Activated naive CD4-positive, alpha-beta T cell treated with anti-CD3 and anti-CD28 coated beads, Interleukin-2, amount 50 U/mL, for 24 hours (primary cell): ENCODE data around the gene HSPB8.
"Not testable (repeated sequence)": the region's sequence is repeated elsewhere in the genome, so short reads cannot be mapped to it uniquely, and the experiment has no call there.

Experiments
- H3K27ac Mint-ChIP-seq: one replicate; pipeline ENCODE4 v1.8.0; 2021; ENCODE audit warnings: mild to moderate bottlenecking, mixed read lengths
- H3K27me3 Mint-ChIP-seq: one replicate; pipeline ENCODE4 v1.8.0; 2021; ENCODE audit warnings: mixed read lengths
- H3K36me3 Mint-ChIP-seq: one replicate; pipeline ENCODE4 v1.8.0; 2021; ENCODE audit warnings: mixed read lengths
- H3K4me1 Mint-ChIP-seq: one replicate; pipeline ENCODE4 v1.8.0; 2021; ENCODE audit warnings: mixed read lengths
- H3K4me3 Mint-ChIP-seq: one replicate; pipeline ENCODE4 v1.8.0; 2021; ENCODE audit warnings: mild to moderate bottlenecking, mixed read lengths
- H3K9me3 Mint-ChIP-seq: one replicate; pipeline ENCODE4 v1.8.0; 2021; ENCODE audit warnings: mixed read lengths

Gene HSPB8

DNA sequence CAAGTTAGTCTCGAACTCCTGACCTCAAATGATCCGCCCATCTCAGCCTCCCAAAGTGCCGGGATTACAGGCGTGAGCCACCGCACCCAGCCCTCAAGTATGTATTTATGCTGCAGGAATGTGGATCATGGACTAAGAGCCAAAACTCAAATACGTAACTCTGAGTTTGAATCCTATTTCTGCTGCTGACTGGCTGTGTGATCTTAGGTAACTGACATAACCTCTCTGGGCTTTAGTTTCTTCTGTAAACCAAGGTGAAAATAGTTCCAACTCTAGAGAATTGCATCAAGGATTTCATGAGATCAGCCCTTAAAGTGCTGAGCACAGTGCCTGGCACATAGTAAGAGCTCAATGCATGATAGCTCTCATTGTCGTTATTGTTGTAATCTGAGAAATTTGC is 37.4 kb downstream of the HSPB8 start:
- Mint-ChIP-seq H3K27me3 (peaks cover 6% of the 10 kb centered on the region), H3K4me3 (no peak overlapping the region), H3K4me1 (no peaks in the 10 kb centered on the region), H3K9me3 (no peaks in the 10 kb centered on the region), H3K36me3 (no peaks in the 10 kb centered on the region), H3K27ac (no peak overlapping the region)

DNA sequence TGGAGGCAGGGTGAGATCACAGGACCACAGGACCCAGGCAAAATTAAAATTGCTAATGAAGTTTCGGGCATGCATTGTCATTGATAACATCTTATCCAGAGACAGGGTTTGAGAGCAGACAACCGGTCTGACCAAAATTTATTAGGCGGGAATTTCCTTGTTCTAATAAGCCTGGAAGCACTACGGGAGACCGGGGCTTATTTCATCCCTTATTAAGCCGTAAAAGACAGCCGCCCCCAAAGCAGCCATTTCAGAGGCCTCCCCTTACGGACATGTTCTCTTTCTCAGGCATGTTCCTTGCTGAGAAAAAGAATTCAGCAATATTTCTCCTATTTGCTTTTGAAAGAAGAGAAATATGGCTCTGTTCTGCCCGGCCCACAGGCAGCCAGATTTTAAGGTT is 40.1 kb downstream of the HSPB8 start:
- H3K9me3 Mint-ChIP-seq, H3K4me1 Mint-ChIP-seq, H3K27me3 Mint-ChIP-seq, H3K36me3 Mint-ChIP-seq, H3K27ac Mint-ChIP-seq, H3K4me3 Mint-ChIP-seq: not testable (repeated sequence)

DNA sequence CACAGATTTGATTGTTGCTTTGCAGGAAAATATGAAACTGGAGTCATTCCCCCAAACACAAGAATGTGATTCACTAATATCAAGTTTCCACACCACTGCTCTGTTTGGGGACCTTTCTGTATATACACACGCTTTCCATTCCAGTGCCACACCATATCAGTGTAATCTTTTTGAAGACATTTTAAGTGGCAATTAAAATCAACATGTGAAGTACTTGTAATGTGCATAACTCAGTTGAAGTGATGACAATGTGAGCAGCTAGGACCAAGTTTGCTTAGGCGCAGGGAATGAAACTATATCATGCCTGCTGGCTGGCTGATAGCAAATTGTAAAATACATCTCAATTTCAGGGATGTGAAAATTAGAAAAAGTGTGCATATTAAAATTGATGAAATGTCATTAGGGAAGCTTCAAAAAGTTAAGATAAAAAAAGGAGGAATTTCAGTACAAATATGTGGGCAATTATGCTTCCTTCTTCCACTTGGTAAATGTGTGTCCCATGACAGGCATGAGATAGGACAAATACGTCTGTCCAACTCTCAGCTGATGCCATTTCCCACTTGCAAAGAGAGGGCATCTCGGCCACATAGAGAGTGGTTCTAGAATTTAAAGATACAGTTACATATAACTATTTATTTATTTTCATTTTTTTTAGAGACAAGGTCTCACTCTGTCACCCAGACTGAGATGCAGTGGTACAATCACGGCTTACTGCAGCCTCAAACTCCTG is 43.7 kb downstream of the HSPB8 start:
- no peaks in the 10 kb centered on the region for H3K4me1 Mint-ChIP-seq
- no peak overlapping the region for H3K27ac Mint-ChIP-seq
- no peak overlapping the region for H3K4me3 Mint-ChIP-seq
- peaks cover 7% of the 10 kb centered on the region for H3K27me3 Mint-ChIP-seq
- no peaks in the 10 kb centered on the region for H3K9me3 Mint-ChIP-seq
- H3K36me3 Mint-ChIP-seq, result no peaks in the 10 kb centered on the region

DNA sequence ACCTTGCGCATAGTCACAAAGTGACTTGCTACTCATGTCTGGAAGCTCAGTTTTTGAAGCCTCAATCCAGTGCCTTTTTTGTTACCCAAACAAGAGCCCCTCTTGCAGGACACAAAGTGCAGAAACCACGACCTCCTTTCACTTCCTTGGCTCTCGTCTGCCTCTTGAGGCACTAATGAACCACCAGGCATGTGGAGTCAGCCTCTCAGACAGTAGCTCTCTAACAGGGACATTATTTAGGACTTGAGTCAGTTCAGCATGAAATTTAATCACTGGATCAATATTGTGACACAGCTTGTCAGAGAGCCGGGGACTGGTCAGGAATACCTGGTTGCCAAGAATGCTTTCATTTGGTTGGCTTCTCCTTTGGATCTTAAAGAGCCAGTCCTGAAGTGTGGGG is 46.7 kb downstream of the HSPB8 start:
- Mint-ChIP-seq H3K27me3 (peaks cover 9% of the 10 kb centered on the region), H3K36me3 (no peaks in the 10 kb centered on the region), H3K9me3 (no peaks in the 10 kb centered on the region), H3K4me3 (no peak overlapping the region), H3K27ac (no peak overlapping the region), H3K4me1 (no peaks in the 10 kb centered on the region)

DNA sequence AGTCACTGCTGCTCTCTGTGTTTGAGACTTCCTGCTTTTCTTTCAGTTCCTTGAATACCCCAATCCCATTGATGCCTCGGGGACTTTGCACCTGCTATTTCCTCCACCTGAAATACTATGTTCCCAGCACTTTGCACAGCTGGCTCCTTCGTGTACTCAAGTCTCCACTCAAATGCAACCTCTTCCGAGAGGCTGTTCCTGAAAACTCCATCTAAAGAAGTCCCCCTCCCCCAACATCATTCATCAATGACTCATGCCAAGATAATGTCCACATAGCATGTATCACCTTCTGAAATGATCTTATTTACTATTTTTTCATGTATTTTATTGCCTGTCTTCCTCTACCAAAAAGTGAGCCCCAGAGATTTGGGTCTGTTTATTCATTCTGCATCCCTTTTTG is 48.6 kb downstream of the HSPB8 start:
- Mint-ChIP-seq H3K9me3 (no peaks in the 10 kb centered on the region), H3K4me1 (no peaks in the 10 kb centered on the region), H3K4me3 (no peak overlapping the region), H3K27ac (no peak overlapping the region), H3K36me3 (no peaks in the 10 kb centered on the region), H3K27me3 (peaks cover 10% of the 10 kb centered on the region)

DNA sequence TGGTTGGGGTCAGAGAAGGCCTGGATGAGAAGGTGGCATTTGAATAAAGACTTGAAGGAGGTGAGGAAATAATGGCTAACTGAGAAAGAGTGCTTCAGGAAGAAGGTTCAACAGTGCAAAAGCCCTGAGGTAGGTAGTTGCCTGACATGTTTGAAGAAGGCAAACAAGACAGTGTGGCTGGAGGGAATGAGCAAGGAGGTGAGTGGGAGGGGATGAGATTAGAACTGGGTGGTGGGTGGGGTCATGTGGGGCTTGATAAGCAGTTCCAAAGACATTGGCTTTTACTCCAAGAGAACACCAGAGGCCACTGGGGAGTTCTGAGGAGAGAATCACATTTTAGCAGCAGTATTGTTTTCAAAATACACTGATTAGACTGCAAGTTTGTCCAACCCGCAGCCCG is 50.5 kb downstream of the HSPB8 start:
- Mint-ChIP-seq H3K4me3 (no peak overlapping the region), H3K27me3 (peaks cover 14% of the 10 kb centered on the region), H3K4me1 (no peaks in the 10 kb centered on the region), H3K9me3 (no peaks in the 10 kb centered on the region), H3K36me3 (no peaks in the 10 kb centered on the region), H3K27ac (no peak overlapping the region)

DNA sequence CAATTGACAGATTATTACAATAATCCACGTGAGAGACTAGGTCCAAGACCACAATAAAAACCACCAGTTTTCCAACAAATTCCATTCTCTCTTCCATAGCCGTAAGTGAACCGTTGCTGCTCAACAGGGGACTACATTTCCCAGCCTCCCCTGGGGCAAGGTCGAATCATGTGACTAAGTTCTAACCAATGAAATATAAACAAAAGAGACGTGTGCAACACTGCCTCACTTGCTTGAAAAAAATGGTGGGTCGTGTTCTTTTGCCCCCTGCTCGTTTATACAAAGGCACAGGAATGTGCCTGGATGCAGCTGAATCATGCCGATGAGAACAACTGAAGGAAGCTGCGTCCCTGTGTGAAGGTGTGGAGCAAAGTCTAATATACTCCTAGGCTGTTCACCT is 51.1 kb downstream of the HSPB8 start:
- H3K27me3 Mint-ChIP-seq, result peaks cover 15% of the 10 kb centered on the region
- no peak overlapping the region for H3K27ac Mint-ChIP-seq

DNA sequence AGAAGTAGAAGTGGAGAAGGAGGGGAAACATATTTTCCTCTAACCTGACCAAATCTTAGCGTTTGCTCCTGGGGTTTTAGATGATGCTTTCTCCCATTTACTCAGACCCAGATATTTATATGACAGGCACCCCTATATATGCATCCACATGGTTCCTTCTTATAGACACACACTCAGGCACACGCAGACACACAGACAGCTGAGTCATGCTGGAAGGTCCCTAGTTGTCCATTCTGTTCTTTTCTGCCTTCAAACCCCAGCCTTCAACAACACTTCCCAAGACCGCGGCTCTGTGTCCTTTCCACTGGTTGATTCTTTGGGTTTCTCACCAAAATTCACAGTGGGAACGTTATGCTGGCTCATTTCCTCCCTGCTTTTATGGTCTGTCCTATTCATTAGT is 52.1 kb downstream of the HSPB8 start:
- Mint-ChIP-seq H3K4me3 (no peak overlapping the region), H3K4me1 (no peaks in the 10 kb centered on the region), H3K27me3 (peaks cover 16% of the 10 kb centered on the region), H3K9me3 (no peaks in the 10 kb centered on the region), H3K36me3 (no peaks in the 10 kb centered on the region), H3K27ac (no peak overlapping the region)

More for the DNA sequence above, 51.1 kb downstream of the HSPB8 start:
- Mint-ChIP-seq H3K36me3 (no peaks in the 10 kb centered on the region), H3K9me3 (no peaks in the 10 kb centered on the region), H3K4me1 (no peaks in the 10 kb centered on the region), H3K4me3 (no peak overlapping the region)

DNA sequence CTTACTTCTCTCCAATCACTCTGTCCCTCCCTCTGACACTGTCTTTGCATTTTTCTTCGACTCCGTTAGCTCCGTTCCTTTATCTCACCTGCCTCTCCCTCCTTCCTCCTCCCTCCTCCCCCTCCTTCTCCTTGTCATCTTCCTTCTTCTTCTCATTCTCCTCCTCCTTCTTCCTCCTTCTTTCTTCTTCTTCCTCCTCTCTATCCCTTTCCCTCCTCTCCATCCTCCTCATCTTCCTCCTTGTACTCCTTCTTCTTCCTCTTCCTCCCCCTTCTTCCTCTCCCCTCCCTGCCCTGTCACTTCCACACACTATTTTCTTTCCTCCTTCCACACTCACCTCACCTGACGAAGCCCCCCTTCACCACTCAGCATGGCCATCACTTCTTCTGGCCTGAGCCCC is 53.0 kb downstream of the HSPB8 start:
- Mint-ChIP-seq H3K27ac (no peak overlapping the region), H3K9me3 (no peaks in the 10 kb centered on the region), H3K4me1 (no peaks in the 10 kb centered on the region), H3K36me3 (no peaks in the 10 kb centered on the region), H3K4me3 (no peak overlapping the region), H3K27me3 (peaks cover 17% of the 10 kb centered on the region)

DNA sequence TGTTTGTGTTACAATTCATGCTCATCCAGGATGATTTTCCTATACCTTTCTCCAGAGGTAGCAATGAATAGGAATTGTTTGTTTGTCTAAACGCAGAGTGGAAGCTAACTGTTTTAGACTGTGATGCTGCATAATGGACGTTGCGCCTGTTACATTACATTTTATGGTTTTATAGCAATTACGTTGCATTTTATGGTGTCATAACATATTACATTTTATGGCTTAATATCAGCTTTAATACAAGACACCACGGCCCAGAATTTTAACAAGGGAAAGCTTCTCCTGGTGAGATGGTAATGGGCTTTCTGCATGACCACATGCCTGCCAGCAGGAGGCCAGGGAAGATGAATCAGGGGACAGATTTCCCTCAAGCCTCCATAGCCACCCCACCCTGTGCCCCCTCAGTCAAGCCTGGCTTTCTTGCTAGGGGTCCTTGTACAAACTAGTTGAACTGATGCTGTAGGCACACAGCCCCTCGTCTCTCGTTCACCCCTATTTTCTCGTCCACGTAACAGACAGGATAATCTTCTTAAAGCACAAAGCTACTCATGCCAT is 56.5 kb downstream of the HSPB8 start:
- Mint-ChIP-seq H3K36me3 (no peaks in the 10 kb centered on the region), H3K4me1 (no peaks in the 10 kb centered on the region), H3K9me3 (no peaks in the 10 kb centered on the region), H3K27ac (no peak overlapping the region), H3K4me3 (no peak overlapping the region), H3K27me3 (peaks cover 9% of the 10 kb centered on the region)

DNA sequence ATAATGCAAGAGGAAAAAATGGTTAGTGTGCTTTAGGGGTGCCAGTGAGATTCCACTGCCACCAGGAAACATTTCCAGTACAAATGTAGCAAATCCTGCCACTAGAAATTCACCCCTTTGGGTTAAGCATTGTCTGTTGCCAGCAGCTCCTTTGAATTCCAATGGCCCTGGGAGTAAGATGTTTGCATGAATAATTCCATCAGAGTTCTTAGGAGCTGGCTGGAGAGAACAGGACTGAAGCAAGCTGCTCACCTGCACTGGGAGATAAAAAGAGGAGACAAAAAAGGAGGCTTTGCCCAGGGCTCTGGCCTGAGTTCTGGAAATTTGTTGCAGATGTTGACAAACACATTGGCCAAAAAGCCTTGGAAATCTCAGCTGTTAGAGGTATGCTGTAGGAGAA is 57.6 kb downstream of the HSPB8 start:
- Mint-ChIP-seq H3K27me3 (peaks cover 9% of the 10 kb centered on the region), H3K4me1 (no peaks in the 10 kb centered on the region), H3K36me3 (no peaks in the 10 kb centered on the region), H3K27ac (no peak overlapping the region), H3K4me3 (no peak overlapping the region), H3K9me3 (no peaks in the 10 kb centered on the region)

DNA sequence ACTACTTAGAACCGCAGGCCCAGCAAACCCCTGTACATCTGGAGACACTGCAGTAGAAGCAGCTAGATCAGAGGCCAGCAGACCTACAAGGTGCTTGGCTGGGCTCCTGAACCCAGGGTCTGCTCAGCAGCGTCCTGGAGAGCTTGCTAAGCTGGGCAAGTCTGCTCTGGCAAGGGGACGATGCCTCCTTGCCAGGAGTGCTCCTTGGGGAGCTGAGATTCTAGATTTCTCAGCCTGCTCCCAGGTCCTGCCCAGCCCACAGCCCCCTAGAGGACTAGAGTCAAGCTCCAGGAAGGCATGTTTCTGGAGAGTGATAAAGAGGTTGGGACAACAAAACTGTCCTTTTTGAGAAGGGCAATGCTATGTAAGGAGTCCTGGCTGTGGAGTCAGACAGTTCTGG is 60.3 kb downstream of the HSPB8 start:
- Mint-ChIP-seq H3K4me1 (no peaks in the 10 kb centered on the region), H3K9me3 (no peaks in the 10 kb centered on the region), H3K36me3 (no peaks in the 10 kb centered on the region), H3K27me3 (peaks cover 5% of the 10 kb centered on the region), H3K4me3 (no peak overlapping the region), H3K27ac (no peak overlapping the region)

DNA sequence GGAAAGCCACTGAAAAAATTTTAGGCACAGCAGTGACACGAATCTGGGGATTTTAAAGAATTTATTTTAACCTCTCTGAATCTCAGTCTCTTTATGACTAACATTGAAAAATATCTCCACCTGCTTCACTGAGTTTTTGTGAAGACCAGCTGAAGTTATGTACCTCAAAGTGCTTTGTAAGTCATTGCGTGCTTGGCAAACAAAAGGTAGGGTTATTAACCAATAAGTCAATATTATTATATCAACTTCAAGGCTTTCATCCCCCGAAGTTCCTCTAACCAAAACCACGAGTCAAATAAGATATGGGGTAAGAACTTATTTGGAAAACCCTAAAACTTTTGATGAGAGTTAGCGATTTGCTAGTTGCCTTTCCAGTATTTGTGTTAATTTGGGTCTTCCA is 62.3 kb downstream of the HSPB8 start:
- Mint-ChIP-seq H3K4me3 (no peak overlapping the region), H3K27ac (no peak overlapping the region), H3K9me3 (no peaks in the 10 kb centered on the region), H3K4me1 (no peaks in the 10 kb centered on the region), H3K36me3 (no peaks in the 10 kb centered on the region), H3K27me3 (peaks cover 3% of the 10 kb centered on the region)

DNA sequence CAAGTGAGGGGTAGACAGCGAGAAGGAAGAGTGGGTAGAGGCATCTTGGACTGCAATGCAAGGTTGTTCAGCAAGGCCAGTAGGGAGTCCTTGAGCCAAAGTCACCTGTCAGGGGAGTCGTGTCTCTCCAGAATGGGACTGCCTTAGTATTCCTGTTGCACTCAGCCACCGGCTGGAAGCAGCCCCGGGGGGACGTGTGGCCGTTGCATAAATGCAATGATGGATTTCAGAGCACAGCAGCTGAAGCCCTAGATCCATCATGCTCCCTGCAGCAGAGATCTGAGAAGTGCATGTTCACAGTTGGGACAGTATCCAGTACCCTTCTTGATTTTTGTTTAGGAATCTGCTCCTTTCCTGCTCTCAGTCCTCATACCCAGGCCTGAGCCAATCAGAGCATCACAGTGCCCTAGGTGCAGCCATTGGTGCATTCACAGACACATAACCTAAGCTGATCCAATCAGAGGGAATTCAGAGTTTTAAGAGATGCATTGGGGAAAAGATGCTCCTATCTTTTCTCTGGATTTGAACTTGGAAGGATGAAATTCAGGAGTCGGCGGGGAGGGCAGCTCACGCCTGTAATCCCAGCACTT is 62.9 kb downstream of the HSPB8 start:
- Mint-ChIP-seq H3K4me1 (no peaks in the 10 kb centered on the region), H3K27ac (no peak overlapping the region), H3K27me3 (peaks cover 3% of the 10 kb centered on the region), H3K4me3 (no peak overlapping the region), H3K36me3 (no peaks in the 10 kb centered on the region), H3K9me3 (no peaks in the 10 kb centered on the region)
